ENCODE results near the gene LDLRAD1. TPM values are rescaled to one million over a fixed set of nuclear protein-coding genes. Genes with fewer than 3 reads are reported as not detected.
"Not testable (repeated sequence)": the region's sequence is repeated elsewhere in the genome, so short reads cannot be mapped to it uniquely, and the experiment has no call there.

The LDLRAD1 gene
- total RNA-seq, 1 donor from 2014 or later: 13.7 TPM

DNA sequence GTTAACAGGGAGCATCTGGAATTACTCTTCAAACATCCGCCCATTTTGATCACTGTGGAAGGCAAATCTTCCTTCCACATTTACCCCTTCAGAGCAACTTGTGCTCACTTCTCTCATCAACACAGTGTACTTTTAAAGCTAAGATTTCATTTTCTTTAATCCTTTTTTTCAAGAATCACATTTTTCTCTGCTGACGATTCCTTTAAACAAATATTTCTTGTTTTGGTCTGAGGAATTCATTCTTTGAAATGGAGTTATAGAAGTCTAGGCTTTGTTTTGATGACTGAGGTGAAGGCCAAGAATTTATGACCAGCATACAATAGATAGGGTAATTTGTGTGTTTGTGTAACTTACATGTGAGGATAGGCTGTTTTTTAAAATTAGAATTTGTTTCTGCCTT, 46.3 kb downstream of the LDLRAD1 start:
- ATAC-seq (no peak), DNase-seq (no peak)
- Histone ChIP-seq H3K27ac (no peak overlapping the region), H3K36me3 (peaks cover 57% of the 10 kb centered on the region), H3K27me3 (ENCODE audit: low read depth) (no peaks in the 10 kb centered on the region), H3K4me1 (no peaks in the 10 kb centered on the region), H3K9me3 (no peaks in the 10 kb centered on the region), H3K4me3 (no peak overlapping the region)
- TF ChIP-seq, protein P1, sequence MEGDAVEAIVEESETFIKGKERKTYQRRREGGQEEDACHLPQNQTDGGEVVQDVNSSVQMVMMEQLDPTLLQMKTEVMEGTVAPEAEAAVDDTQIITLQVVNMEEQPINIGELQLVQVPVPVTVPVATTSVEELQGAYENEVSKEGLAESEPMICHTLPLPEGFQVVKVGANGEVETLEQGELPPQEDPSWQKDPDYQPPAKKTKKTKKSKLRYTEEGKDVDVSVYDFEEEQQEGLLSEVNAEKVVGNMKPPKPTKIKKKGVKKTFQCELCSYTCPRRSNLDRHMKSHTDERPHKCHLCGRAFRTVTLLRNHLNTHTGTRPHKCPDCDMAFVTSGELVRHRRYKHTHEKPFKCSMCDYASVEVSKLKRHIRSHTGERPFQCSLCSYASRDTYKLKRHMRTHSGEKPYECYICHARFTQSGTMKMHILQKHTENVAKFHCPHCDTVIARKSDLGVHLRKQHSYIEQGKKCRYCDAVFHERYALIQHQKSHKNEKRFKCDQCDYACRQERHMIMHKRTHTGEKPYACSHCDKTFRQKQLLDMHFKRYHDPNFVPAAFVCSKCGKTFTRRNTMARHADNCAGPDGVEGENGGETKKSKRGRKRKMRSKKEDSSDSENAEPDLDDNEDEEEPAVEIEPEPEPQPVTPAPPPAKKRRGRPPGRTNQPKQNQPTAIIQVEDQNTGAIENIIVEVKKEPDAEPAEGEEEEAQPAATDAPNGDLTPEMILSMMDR (IDR thresholded peaks at IDR 0.05): no peak
- intact Hi-C loops (cut with DNase I): no loop called here

DNA sequence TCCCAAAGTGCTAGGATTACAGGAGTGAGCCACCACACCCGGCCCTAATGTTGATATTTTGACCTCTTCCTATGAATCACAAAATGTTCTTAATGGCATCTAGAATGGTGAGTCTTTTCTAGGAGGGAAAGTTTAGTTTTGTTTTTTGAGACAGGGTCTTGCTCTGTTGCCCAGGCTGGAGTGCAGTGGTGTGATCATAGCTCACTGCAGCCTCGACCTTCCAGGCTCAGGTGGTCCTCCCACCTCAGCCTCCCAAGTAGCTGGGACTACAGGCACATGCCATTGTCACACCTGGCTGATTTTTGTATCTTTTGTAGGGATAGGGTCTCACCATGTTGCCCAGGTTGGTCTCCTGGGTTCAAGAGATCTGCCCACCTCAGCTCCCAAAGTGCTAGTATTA, 48.7 kb downstream of the LDLRAD1 start:
- intact Hi-C loops (cut with DNase I); H3K9me3 ChIP-seq; DNase-seq; H3K4me1 ChIP-seq; H3K27me3 ChIP-seq (ENCODE audit: low read depth); H3K4me3 ChIP-seq; H3K27ac ChIP-seq; ATAC-seq: not testable (repeated sequence)
- H3K36me3 ChIP-seq: peaks cover 75% of the 10 kb centered on the region

DNA sequence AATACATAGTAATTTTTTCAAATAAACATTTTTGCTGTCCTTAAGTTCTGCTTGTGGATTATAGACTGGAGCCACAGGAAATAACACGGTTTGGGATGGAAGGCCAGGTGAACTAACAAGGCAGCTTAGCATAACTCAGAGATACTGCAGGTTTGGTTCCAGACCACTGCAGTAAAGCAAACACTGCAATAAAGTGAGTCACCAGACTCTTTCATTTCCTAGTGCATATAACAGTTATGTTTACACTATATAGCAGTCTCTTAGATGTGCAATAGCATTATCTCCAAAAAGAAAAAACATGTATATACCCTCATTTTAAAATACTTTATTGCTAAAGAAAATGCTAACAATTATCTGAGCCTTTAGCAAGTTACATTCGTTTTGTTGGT, 49.9 kb downstream of the LDLRAD1 start:
- Histone ChIP-seq H3K4me1 (no peaks in the 10 kb centered on the region), H3K27me3 (ENCODE audit: low read depth) (no peaks in the 10 kb centered on the region), H3K4me3 (no peak overlapping the region), H3K36me3 (peaks cover 83% of the 10 kb centered on the region), H3K9me3 (no peaks in the 10 kb centered on the region), H3K27ac (no peak overlapping the region)
- no peak for DNase-seq
- TF ChIP-seq, protein P1 (IDR thresholded peaks at IDR 0.05): no peak
- no peak for ATAC-seq
- intact Hi-C loops (cut with DNase I): no loop called here

DNA sequence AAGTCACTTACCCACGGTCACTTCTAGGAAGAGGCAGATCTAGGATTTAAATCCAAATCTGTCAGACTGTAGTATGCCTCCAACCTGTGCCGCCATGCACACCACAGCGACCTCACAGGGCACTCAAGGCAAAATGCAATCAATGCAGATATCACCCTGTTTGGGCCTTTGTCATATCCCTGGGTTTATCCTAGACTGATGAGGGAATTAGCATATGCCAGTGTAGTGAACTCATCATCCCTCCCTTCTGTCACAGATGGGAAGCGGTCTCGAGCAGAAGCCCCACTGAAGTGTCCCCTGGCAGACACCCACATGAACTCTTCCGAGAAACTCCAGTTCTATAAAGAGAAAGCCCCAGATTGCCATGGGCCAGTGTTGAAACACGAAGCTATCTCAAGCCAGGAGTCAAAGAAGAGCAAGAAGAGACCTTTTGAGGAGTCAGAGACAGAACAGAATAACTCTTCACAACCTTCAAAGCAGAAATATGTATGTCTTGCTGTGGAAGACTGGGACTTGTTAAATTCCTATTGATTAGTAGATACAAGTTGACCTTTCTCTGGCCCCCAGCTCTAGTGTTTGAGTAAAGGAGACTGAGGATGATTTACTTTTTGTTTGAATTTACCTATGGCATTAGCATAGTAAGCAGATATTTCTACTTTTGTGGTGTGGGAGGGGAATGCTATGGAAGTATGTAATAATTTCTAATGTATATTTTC, 50.4 kb downstream of the LDLRAD1 start:
- TF ChIP-seq, protein P1 (IDR thresholded peaks at IDR 0.05): no peak
- Histone ChIP-seq H3K9me3 (no peaks in the 10 kb centered on the region), H3K27me3 (ENCODE audit: low read depth) (no peaks in the 10 kb centered on the region), H3K27ac (no peak overlapping the region), H3K4me3 (no peak overlapping the region), H3K36me3 (peaks cover 89% of the 10 kb centered on the region), H3K4me1 (no peaks in the 10 kb centered on the region)
- DNase-seq (no peak), ATAC-seq (no peak)
- intact Hi-C loops (cut with DNase I): no loop called here

DNA sequence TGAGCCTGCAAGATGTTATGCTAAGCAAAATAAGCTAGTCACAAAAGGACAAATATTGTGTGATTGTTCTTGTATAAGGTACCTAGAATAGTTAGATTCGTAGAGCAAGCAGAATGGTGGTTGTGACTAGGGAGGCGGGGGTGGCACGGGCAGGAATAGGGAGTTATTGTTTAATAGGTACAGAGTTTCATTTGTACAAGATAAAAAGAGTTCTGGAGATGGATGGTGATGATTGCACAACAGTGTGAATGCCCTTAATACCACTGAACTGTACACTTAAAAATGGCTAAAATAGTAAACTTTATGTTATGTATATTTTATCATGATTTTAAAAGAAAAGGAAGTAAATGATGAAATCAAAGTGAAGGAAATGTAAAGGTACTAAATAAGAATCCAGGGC, 51.2 kb downstream of the LDLRAD1 start:
- ATAC-seq (no peak), DNase-seq (no peak)
- Histone ChIP-seq H3K4me1 (no peaks in the 10 kb centered on the region), H3K4me3 (no peak overlapping the region), H3K9me3 (no peaks in the 10 kb centered on the region), H3K36me3 (peaks cover 95% of the 10 kb centered on the region), H3K27me3 (ENCODE audit: low read depth) (no peaks in the 10 kb centered on the region), H3K27ac (no peak overlapping the region)
- TF ChIP-seq, protein P1 (IDR thresholded peaks at IDR 0.05): no peak
- intact Hi-C loops (cut with DNase I): no loop called here

DNA sequence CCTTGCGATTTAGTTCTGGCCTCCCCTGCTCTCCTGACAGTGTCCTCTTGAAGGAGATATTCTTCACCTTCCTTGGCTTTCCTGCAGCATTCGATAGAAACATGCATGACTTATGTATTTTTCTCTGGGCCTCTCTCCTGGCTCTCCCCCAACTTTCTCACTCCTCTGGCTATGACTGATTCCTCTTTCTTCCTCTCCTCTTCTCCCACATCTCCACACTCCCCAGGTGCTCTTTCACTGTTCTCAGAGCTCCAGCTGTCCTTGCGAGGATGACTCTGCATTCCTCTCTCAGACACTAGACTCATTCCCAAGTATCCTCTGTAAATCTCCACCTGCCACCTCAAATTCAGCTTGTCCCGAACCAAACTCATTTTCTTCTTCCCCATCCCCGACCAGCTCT, 53.9 kb downstream of the LDLRAD1 start:
- intact Hi-C loops (cut with DNase I): no loop called here
- no peaks in the 10 kb centered on the region for H3K4me1 ChIP-seq
- TF ChIP-seq, protein P1 (IDR thresholded peaks at IDR 0.05): no peak
- no peaks in the 10 kb centered on the region for H3K9me3 ChIP-seq
- H3K4me3 ChIP-seq: no peak overlapping the region
- no peak for ATAC-seq
- H3K27ac ChIP-seq: no peak overlapping the region
- DNase-seq: no peak
- H3K27me3 ChIP-seq (ENCODE audit: low read depth): no peaks in the 10 kb centered on the region
- H3K36me3 ChIP-seq: peaks cover 90% of the 10 kb centered on the region
